ENCODE results near the gene HSPA13. TPM values are rescaled to one million over a fixed set of nuclear protein-coding genes. Genes with fewer than 3 reads are reported as not detected.

The HSPA13 gene
- total RNA-seq, 1 experiment from 2014 or later, result 5.5 TPM

Other genes starting within 250 kb of the HSPA13 start
- not detected in 2 replicates for gene LIPI, start 172.2 kb downstream of the HSPA13 start, total RNA-seq (2014; rRNA removed; shearing (Covaris generic))
- not detected in 2 replicates for gene RBM11, start 167.0 kb downstream of the HSPA13 start, total RNA-seq (2014; rRNA removed; shearing (Covaris generic))
- gene SAMSN1, start 163.2 kb upstream of the HSPA13 start, total RNA-seq (2014; rRNA removed; shearing (Covaris generic)), result 0.08 TPM in 1 of 2 replicates, not detected in the other